GM04503 (cell line): ENCODE data around the gene TMSB4X.
"Not testable (repeated sequence)": the region's sequence is repeated elsewhere in the genome, so short reads cannot be mapped to it uniquely, and the experiment has no call there.

Experiments used
- DNase-seq: peaks from one replicate; pipeline ENCODE4 v3.0.0-alpha.2; 2012; ENCODE audit warnings: low read depth

The TMSB4X gene

DNA sequence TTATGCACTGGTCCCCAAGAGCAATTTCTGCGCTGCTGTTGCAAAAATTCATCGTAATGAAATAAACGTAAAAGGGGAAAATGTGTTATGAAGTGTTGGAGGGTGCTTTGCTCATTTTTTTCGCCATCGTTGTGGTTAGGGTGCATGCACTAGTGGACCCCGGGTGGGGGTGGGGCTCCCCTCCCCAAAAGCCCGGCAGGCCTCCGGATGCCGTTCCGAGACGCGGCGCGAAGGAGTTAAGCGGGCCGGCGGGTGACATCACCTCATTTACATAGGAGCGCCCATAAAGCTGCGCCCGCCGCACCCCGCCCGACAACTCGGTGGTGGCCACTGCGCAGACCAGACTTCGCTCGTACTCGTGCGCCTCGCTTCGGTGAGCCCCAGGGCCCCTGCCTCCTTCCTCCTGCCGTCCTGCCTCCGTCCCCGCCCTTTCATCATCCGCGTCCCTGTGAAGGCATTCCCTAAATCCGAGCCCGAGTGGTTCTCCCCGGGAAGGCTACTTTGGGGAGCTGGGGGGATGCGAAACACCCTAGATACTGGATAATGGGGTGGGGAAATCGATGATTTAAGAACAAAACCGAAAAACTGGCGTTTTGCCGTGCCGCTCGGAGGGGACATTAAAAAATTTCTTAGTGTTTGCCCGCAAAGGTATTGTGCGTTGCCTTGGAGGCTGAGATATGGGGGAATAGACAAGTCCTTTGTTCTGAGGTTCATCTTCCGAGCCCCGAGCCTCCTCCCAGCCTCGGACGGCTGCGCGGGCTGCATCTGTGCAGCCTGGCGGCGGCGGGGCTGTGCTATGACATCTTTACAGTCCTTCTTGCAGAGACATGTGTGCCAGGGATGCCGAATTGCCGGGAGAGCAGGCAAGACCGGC, at the start of gene TMSB4X:
Gene TMSB4X (plus strand): TSS at position 315 of the 874 bp plus-strand sequence.
- no peak for DNase-seq

DNA sequence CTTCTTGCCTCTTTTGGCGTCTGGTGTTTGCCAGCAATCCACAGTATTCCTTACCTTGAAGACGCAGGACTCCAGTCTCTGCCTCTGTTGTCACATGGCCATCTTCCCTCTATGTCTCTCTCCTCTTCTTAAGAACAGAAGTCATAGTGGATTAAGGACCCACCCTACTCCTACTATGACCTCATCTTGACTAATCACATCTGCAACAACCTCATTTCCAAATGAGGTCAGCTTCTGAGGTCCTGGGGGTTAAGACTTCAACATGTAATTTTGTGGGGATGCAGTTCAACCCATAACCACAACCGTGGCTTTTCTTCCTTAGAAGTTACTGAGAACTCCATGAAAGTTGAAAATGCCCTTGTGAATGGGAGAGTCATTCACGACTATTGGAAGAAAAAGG, 45.2 kb upstream of the TMSB4X start:
- no peak for DNase-seq

DNA sequence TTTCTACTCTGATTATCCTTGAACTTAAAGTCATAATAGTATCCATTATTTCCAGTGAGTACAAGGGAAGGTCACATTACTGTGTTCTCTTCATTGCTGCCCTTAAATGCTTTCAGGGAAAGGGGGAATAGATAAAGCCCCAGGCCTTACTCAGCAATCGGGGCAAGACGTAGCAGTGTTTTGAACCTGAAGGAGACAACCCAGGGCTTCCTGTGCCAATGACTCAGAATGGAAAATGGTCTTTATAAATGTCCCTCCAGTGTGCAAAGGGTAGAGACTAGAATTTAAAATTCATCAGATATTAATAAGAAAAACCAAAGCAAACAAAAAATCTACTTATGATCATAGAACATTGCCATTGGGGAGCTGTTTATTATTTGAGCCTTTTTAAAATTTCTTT, 44.8 kb upstream of the TMSB4X start:
- no peak for DNase-seq

DNA sequence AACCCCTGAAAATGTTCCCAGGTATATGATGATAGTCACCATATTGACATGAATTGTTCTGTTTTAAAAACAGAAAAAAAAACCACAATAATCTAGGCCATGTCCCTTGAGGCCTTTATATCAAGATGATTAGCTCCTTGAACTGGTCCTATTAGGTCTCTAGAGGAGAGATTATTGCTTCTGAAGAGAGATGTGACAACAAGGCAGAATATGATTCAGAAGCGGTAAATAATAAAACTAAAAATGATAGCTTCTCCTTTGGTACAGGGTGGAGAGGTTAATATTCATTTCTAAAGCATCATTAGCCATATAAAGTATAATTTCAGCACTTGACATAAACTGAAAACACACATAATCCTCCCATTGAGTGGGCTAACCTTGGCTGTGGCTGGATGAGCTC, 42.7 kb upstream of the TMSB4X start:
- no peak for DNase-seq

DNA sequence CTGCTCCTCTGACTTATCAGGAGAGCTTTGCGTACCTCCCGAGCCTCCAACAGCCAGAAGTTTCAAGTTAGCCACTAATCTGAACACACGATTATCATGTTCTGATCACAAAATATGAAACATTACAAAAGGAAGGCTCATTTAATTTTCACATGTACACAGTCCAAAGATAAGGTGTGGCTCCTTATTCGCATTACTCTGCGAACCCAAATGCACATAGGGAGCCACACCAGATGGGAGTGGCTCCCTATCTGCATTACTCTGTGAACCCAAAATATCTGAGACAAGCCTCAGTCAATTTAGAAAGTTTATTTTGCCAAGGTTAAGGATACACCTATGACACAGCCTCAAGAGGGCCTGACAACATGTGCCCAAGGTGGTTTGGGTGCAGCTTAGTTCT, 40.1 kb upstream of the TMSB4X start:
- no peak for DNase-seq

DNA sequence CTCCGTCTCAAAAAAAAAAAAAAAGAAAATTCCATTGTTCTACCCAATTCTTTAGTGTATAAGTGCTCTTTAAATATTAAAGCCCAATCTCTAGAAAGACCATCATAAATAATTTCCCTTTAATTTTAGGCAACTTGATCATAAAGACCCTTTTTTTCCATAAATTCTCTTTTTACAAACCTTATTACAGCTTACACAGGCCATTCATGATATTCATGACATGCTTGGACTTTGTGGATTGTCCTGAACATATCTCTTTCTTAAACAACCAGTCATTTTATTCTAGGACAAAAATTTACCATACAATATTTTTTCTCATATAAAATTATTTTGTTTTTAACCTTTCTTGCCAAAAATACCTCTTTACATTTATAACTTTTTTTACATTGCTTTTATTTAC, 38.0 kb upstream of the TMSB4X start:
- no peak for DNase-seq

DNA sequence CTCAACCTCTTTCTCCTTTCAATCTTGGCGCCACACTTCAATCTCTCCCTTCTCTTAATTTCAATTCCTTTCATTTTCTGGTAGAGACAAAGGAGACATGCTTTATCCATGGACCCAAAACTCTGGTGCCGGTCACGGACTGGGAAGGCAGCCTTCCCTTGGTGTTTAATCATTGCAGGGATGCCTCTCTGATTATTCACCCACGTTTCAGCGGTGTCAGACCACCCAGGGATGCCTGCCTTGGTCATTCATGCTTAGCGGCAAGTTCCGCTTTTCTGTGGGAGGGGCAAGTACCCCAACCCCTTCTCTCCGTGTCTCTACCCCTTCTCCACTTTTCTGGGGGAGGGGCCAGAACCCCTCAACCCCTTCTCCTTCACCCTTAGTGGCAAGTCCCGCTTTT, 34.4 kb upstream of the TMSB4X start:
- DNase-seq = not testable (repeated sequence)

DNA sequence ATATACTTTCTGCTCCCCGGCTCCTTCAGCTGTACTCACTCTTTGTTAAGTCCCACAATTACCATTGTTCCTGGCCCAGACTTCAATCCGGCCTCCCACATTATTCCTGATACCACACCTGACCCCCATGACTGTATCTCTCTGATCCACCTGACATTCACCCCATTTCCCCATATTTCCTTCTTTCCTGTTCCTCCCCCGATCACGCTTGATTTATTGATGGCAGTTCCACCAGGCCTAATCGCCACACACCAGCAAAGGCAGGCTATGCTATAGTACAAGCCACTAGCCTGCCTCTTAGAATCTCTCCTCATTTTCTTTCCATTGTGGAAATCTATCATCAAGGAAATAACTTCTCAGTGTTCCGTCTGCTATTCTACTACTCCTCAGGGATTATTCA, 31.3 kb upstream of the TMSB4X start:
- DNase-seq = not testable (repeated sequence)

DNA sequence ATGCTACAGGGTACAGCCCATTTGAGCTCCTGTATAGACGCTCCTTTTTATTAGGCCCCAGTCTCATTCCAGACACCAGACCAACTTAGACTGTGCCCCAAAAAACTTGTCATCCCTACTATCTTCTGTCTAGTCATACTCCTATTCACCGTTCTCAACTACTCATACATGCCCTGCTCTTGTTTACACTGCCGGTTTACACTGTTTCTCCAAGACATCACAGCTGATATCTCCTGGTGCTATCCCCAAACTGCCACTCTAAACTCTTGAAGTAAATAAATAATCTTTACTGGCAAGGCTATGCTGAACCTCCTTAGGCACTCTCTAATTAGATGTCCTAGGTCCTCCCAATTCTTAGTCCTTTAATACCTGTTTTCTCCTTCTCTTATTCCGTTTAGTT, 30.5 kb upstream of the TMSB4X start:
- not testable (repeated sequence) for DNase-seq

DNA sequence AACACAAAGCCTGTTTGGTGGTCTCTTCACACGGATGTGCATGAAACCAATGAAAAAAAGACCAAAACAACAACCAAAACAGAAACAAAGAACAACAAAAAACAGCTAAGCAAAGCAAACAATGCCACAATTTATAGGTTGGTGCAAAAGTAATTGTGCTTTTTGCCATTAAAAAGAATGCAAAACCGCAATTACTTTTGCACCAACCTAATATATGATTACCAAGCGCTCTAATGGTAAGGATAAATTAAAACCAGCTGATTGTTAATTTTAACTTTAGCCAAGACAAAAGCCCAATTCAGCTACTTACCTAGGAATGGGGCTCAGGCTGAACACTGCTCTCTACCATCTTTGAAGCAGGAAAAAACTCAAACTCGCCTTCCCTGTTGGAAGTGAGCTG, 29.4 kb upstream of the TMSB4X start:
- no peak for DNase-seq

DNA sequence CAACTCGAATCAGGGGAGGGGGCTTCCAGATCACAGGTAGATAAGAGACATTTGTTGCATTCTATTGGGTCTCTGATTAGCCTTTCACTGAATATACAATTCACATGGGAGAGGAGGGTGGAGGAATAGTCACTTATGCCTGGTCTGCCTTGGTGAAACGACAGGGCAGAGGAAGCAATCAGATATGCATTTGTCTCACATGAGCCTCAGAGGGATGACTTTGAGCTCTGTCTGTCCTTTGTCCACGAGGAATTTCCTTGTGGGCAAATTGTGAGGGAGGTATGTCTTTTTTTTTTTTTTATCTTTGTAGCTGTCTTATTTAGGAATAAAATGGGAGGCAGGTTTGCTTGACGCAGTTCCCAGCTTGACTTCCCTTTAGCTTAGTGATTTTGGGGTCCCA, 28.5 kb upstream of the TMSB4X start:
- DNase-seq = no peak

DNA sequence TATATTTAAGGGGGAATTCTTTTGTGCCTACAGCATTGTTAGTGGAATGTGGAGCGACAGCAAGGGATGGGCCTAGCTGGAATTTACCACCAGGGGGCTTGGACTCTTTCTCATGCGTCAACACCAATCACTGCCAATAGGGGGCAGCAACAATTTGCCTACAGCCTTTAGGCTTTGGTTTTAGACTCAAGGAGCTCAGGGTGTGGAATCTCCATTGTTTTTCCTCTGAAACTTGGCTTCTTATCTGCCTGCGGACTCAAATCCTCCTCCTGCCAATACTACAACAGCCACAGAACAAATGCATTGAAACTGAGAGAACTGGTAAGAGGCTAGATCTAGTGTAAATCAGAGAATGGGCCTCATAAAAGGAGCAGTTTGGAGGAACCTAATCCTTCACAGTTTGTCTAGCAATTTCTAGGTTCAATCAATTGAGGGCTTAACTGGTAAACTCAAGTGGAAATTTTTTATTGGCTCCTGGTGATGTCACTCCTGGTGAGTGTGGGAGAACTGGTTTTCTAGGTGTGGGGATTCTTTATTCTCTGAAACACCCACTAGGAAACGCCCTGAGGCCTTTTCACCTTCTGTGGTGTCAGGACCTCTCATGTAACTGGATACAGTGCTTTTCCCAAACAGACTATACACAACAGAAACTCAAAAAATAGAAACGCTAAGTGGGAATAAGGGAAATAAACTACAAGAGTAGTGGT, 27.9 kb upstream of the TMSB4X start:
- peak; percentile 55 for DNase-seq

DNA sequence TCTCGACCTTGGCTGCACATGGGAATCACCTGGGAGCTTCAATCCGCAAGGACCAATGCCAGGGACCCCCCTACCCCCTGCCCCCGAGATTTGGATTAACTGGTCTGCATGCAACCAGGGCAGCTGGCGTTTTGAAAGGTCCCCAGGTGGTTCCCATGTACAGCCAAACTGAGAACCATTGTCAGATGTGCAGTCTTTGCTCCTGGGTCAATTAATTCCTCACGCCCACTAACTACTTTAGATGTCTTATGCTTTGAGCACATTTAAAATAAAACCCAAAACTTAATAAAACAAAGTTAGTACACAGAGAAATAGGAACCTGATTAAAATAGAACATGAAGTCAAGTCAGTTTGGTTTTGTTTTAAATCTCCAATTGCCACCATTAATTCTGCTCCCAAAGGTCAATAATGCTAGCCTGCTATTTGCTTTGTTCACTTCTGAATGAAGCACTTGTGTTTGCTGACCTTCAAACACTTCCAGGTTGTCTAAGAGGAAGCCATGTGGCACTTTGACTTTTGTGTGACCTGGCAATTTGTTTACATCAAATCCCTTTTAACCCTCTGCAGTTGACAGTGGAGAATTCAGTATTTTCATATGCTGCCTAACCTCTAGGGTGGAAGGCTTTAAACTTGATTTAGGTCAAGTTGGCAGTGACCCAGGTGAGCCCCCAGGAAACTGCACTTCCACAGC, 27.2 kb upstream of the TMSB4X start:
- DNase-seq = no peak

DNA sequence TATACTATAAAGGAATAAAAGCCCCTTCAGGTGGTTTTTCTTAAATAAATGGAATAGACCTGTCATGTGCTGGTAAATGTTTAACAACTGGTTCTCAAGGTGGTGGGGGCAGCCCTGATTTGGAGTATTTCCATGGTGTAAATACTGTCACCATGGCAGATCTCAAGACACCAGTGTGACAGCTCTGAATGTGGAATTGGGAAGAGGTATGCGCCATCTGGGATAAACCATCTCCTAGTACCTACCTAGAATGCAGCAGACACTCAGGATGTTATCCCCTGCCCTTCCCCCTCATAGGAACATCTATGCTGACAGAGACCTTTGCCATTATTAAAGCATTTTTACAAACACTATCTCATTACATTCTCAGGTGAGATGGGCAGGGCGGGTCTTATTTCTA, 26.4 kb upstream of the TMSB4X start:
- no peak for DNase-seq

DNA sequence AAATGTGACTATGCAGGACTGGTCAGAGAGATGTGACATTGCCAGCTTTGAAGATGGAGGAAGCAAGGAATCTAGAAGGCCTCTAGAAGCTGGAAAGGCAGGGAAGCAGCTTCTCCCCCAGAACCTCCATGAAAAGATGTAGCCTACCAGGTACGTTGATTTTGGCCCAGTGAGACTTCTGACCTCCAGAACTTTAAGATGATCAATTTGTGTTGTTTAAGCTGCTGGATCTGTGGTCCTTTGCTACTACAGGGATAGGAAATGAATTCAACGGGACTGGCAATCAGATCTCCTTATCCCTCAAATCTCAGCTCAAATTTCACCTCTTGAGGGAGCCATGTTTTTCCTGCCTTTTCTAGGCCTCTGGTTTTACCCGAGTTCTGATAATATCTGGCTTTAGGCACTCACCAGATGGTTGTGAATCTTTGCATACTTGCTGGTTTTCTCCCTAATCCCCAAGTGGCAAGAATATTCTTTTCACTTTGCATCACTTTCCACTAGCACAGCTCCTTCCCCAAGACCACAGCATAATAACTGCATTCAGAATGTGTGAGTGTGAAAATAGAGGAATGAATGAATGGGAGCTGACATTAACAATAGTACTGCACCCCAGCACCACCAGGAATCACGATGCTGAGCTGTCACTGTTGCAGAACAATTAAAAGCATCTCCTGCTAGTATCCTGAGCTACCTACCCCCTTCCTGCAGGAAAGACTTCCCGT, 25.5 kb upstream of the TMSB4X start:
- DNase-seq = peak; percentile 60

DNA sequence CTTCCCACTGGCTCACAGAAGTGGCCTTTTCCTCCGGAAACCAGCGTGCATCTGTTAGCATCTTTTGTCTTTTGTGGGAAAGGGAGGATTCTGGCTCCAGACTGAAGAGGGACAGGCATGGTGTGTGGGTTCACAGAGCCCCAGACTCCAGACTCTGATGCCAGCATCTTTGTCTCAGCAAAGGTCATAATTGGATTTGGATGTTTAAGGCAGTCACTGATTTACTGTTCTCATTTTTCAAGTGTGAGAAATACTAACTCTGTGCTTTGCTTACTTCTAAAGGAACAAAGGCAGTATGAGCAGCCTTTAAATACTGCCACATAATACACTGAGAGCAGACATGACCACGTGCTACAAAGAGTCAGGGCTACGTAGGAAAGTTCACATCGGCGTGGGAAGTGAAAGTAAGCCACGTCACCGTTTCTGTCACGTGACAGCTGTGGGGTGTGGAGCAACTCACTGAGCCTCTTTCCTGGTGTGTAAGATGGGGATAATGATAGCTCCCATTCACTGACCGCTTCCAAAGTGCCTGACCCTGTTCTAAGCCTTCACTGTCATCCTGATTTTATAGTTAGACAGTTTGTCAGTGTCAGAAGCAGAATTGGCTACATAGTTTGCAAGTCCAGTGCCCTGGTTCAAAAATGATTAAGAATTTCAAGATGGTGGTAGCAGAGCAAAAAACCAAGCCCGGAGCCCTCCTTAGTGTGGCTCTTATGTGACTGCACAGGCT, 24.8 kb upstream of the TMSB4X start:
- peak; percentile 73 for DNase-seq

DNA sequence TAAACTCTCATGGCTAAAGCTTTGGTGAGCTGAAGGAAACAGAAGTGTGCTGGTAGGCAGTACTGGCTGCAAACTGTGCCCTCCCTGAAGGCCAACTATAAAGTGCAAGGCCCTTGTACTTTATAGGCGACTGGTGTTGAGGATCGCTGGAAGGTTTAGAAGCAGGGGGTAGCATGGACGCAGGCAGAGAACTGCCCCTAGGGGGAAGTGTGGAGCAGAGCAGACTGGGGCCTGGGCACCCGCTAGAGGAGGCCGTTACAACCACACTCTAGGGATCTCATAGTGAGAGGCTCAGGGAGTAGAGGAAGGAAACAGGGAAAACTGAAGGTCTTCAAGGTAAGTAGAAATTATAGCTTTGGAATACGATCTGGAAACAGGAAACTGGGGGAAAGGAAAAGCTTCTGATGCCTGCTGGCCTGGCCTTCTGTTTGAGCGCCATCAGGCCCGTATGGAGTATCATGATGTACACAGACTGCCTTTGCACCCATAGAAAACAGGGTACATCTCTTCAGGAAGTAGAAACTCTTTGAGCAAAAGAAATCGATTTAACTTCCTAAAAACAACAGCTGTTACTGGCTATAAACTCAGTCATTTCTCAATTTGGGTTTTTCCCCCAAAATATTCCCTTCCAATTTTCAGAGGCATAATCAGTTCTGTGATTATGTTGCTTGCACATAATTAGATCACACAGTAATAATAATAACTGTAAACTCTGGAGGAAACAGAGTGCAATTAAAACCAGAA, 23.9 kb upstream of the TMSB4X start:
- no peak for DNase-seq

DNA sequence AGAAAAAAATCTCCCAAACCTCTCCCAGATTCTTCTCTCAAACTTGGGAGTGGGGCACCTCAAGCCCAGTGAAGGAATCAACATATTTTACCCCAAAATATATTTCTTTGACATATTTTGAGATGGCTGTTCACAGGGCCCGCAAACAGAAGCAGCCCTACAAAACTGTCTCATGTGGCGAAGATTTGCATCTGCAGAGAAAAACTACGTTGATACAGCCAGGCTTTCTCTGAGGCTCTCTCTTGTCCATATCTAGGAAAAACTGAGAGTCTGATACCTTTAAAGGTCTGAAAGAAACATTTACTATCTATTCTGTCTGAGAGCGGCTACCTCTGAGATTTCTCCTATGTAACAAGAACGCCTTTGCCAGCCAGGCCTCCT, 23.3 kb upstream of the TMSB4X start:
- DNase-seq = no peak

DNA sequence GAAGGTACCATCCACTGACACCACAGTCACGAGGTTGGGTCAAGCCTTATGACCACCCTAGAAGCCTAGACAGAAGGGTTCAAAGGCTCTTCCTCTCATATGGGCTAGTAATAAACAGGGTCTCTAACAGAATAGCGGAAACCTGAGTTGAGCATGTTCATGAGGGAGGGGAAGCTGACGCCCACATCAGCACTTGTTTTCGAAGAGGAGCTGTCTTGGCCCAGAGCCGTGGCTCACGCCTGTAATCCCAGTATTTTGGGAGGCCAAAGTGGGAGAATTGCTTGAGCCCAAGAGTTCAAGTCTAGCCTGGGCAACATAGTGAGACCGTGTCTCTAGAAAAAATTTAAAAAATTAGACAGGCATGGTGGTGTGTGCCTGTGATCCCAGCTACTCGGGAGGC, 21.5 kb upstream of the TMSB4X start:
- DNase-seq = no peak

DNA sequence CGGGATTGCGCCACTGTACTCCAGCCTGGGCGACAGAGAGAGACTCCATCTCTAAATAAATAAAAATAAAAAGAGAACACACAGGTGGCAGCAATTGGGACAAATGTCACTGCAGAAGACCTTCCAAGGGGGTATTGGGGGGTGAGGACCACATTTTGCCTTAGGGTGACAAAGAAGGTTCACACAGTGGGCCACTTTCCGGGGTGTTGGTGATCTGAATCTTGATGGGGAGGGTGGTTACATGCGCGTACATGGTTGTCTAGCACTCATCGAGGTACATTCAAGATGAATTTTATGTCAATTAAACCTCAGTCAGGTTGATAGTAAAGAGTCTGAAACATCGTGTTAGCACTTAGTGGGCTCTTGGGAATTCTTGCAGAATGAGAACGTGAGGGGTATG, 20.5 kb upstream of the TMSB4X start:
- DNase-seq = no peak

DNA sequence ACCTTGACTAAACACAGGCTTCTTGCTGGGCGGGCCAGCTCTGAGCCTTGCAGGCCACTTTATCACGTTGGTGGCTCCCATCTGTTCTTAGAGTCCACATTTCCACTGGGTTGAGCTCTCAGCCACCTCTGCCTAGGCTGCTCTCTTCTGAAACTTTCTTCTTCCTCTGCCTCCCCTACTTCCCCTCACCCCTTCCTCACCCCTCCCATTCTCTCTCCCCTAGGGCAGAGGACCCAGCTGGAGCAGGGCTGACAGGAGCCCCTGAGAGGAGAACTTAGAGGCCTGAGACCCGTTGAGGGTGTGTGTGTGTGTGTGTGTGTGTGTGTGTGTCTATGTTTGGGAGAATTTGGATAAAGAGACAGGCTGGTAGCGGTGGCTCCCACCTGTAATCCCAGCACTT, 19.9 kb upstream of the TMSB4X start:
- DNase-seq = no peak
